Endodermal cell (in vitro differentiated cells): ENCODE data around the gene ATP5PD. TPM values are rescaled to one million over a fixed set of nuclear protein-coding genes. Genes with fewer than 3 reads are reported as not detected.

ENCODE experiments used
- DNase-seq: peaks from one replicate; pipeline ENCODE4 v3.0.0-alpha.2; 2017
- H3K27ac ChIP-seq: 2 replicates; pipeline ENCODE4 v1.5.1; 2013; ENCODE audit warnings: mild to moderate bottlenecking, low read depth, low read length, moderate library complexity
- H3K27me3 ChIP-seq: 2 replicates; pipeline ENCODE4 v1.6.1; 2013; ENCODE audit warnings: mild to moderate bottlenecking, low read length, moderate library complexity; ENCODE audit not compliant: insufficient read depth, control insufficient read depth, poor library complexity, severe bottlenecking
- H3K36me3 ChIP-seq: 2 replicates; pipeline ENCODE4 v1.7.0; 2013; ENCODE audit warnings: mild to moderate bottlenecking, low read length, moderate library complexity; ENCODE audit not compliant: control insufficient read depth, insufficient read depth
- H3K4me1 ChIP-seq: one replicate; pipeline ENCODE4 v1.7.0; 2013; ENCODE audit warnings: low read length; ENCODE audit not compliant: control insufficient read depth, insufficient read depth
- H3K4me3 ChIP-seq: 2 replicates; pipeline ENCODE4 v1.5.1; 2013; ENCODE audit warnings: mild to moderate bottlenecking, low read length, moderate library complexity
- H3K9ac ChIP-seq: 2 replicates; pipeline ENCODE4 v1.6.1; 2013; ENCODE audit warnings: mild to moderate bottlenecking, low read length, moderate library complexity; ENCODE audit not compliant: poor library complexity, severe bottlenecking; ENCODE audit errors: extremely low read depth
- H3K9me3 ChIP-seq: 2 replicates; pipeline ENCODE4 v1.6.1; 2013; ENCODE audit warnings: mild to moderate bottlenecking, low read length, moderate library complexity; ENCODE audit not compliant: control insufficient read depth
- H3K27ac Mint-ChIP-seq: 2 replicates; pipeline ENCODE4 v1.8.0; 2020; ENCODE audit warnings: mixed read lengths
- H3K27me3 Mint-ChIP-seq: 2 replicates; pipeline ENCODE4 v1.8.0; 2021; ENCODE audit warnings: mild to moderate bottlenecking, mixed read lengths; ENCODE audit not compliant: insufficient read depth
- H3K36me3 Mint-ChIP-seq: 2 replicates; pipeline ENCODE4 v1.8.0; 2020; ENCODE audit warnings: low read depth, mixed read lengths
- H3K4me1 Mint-ChIP-seq: 2 replicates; pipeline ENCODE4 v1.8.0; 2020; ENCODE audit warnings: mixed read lengths
- H3K4me3 Mint-ChIP-seq: 2 replicates; pipeline ENCODE4 v1.8.0; 2020; ENCODE audit warnings: mild to moderate bottlenecking, moderate library complexity, mixed read lengths
- H3K9me3 Mint-ChIP-seq: 2 replicates; pipeline ENCODE4 v1.8.0; 2020; ENCODE audit warnings: mild to moderate bottlenecking, mixed read lengths
- WGBS, 2 experiments: methylation state at CpG; one replicate each; pipeline versions ENCODE4 v1.1.5 to v1.1.7; 2013; ENCODE audit warnings: missing lambda C conversion rate in 2 of 2, mixed read lengths in 1 of 2; ENCODE audit not compliant: insufficient coverage in 1 of 2, insufficient read length in 1 of 2; 5-methylcytosine and 5-hydroxymethylcytosine counted together
- total RNA-seq, 2 donors: library from RNA; stranded (reverse); fragmentation: NEBNext Ultra II Directional in 1 of 2; extraction: Animal tissue kit (Norgen Biotek cat#: 25700) in 1 of 2; gene quantifications; 2 replicates in 1 of 2; 3 replicates in 1 of 2; pipeline ENCODE4 v1.2.1, GENCODE V29; 2021
- TF ChIP-seq, protein P1 (sequence below): fragments of 200-600 bp; sonication (generic); conservative IDR thresholded peaks from 2 replicates; pipeline ENCODE4 v1.5.0; 2021; ENCODE audit warnings: antibody characterized with exemption, mild to moderate bottlenecking

Gene ATP5PD
- total RNA-seq, 2 donors from 2014 or later: 244 to 295 TPM

DNA sequence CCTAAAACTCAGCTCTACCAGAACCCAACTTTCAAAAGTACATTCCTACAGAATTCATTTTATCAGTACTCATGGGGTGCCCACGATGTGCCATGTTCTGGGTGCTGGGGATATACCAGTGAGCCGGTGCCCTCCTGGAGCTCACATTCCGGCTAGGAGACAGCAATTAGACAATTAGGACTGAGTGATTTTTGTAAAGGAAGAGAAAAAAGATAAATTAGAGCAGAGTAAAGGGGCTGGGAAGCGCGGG, 34.7 kb downstream of the ATP5PD start:
- DNase-seq: no peak
- Histone ChIP-seq H3K9me3 (no peaks in the 10 kb centered on the region), H3K36me3 (peaks cover 5% of the 10 kb centered on the region), H3K4me3 (peak overlapping the region; percentile 96), H3K27ac (peak overlapping the region; percentile 55), H3K27me3 (no peaks in the 10 kb centered on the region), H3K9ac (peak overlapping the region; percentile 73), H3K4me1 (no peaks in the 10 kb centered on the region)
- WGBS, 2 experiments: 33 to 55% methylated on average over 2 to 5 of the region's 5 CpGs
- Mint-ChIP-seq H3K36me3 (peaks cover 10% of the 10 kb centered on the region), H3K4me1 (peaks cover 17% of the 10 kb centered on the region), H3K27me3 (no peaks in the 10 kb centered on the region), H3K4me3 (peak overlapping the region; percentile 91), H3K9me3 (no peaks in the 10 kb centered on the region), H3K27ac (peak overlapping the region; percentile 1)
- TF ChIP-seq, protein P1, sequence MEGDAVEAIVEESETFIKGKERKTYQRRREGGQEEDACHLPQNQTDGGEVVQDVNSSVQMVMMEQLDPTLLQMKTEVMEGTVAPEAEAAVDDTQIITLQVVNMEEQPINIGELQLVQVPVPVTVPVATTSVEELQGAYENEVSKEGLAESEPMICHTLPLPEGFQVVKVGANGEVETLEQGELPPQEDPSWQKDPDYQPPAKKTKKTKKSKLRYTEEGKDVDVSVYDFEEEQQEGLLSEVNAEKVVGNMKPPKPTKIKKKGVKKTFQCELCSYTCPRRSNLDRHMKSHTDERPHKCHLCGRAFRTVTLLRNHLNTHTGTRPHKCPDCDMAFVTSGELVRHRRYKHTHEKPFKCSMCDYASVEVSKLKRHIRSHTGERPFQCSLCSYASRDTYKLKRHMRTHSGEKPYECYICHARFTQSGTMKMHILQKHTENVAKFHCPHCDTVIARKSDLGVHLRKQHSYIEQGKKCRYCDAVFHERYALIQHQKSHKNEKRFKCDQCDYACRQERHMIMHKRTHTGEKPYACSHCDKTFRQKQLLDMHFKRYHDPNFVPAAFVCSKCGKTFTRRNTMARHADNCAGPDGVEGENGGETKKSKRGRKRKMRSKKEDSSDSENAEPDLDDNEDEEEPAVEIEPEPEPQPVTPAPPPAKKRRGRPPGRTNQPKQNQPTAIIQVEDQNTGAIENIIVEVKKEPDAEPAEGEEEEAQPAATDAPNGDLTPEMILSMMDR: no peak

DNA sequence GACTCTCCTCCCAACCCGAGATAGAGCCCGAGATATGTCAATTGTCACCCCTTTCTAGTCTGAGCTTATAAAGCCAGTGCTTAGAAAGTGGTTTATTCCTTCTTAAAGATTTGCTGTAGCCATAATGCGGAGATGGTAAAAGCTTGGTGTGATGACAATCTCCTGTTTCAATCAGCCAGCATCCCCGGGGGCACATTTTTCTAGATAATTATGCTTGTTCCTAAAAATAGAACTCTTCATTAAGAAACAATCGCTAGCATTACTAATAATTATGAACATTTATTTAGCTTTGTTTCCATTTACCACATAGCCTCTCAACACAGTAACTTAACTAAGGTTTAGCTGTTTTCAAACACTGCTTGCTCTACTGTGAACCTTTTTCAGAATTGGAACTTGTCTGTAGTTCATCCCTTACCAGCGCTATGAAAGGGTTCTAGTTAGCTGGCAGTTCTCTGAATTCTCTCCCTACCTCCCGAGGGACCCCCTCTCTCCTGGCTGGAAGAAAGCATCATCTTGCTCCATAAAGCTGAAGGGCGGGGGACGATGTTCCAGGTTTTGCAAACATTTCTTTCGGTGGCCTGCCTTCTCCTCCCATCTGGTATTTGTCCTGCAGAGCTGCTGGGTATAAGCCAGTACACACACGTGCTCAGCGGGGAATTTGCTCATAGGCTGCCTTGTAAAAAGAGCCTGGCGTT, 35.2 kb downstream of the ATP5PD start:
- no peaks in the 10 kb centered on the region for H3K27me3 Mint-ChIP-seq
- peak overlapping the region; percentile 91 for H3K4me3 Mint-ChIP-seq
- no peaks in the 10 kb centered on the region for H3K27me3 ChIP-seq
- peaks cover 5% of the 10 kb centered on the region for H3K36me3 Mint-ChIP-seq
- H3K9me3 ChIP-seq: no peaks in the 10 kb centered on the region
- peaks cover under 1% of the 10 kb centered on the region for H3K36me3 ChIP-seq
- peaks cover 17% of the 10 kb centered on the region for H3K4me1 Mint-ChIP-seq
- TF ChIP-seq, protein P1: no peak
- peak overlapping the region; percentile 96 for H3K4me3 ChIP-seq
- H3K9ac ChIP-seq: no peak overlapping the region
- H3K27ac ChIP-seq: peak overlapping the region; percentile 55
- DNase-seq: no peak
- peak overlapping the region; percentile 1 for H3K27ac Mint-ChIP-seq
- no peaks in the 10 kb centered on the region for H3K9me3 Mint-ChIP-seq
- no peaks in the 10 kb centered on the region for H3K4me1 ChIP-seq
- 90 to 91% methylated on average over 13 of the region's 13 CpGs for WGBS, 2 experiments

DNA sequence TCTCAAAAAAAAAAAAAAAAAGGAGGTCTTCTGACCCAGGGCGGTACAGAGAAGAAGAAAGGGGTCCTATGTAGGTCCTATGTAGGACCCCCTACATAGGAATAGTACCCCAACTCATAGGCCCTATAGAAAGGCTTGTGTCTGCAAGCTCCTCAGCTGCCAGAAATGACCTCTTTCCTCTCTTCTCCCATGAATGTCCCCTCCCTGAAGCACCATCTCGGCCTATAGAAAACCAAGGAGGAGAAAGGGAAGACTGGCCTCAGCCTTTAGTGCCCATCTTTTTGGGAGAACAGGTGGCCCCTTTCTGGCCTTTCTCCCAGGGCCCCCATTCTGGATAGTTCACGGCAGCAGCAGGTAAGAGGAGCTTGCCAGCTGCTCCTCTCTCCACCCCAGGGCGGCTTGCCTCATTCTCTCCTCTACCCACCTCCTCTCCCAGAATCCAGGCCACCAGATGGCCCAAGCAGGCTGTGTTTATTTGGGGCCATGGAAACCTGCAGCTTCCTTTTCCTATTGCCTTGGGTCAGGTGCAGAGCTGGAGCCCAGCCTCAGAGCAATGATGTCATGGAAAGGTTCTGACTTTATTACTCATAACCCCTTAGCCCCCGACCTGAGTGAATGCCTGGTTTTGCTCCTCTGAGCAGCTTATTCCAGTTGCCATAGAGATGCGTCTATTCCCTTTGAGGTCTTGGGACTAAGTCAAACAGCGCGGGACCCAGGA, 35.9 kb downstream of the ATP5PD start:
- Mint-ChIP-seq H3K4me1 (peaks cover 17% of the 10 kb centered on the region), H3K36me3 (peaks cover 2% of the 10 kb centered on the region), H3K27ac (no peak overlapping the region), H3K9me3 (no peaks in the 10 kb centered on the region), H3K27me3 (no peaks in the 10 kb centered on the region), H3K4me3 (no peak overlapping the region)
- no peaks in the 10 kb centered on the region for H3K27me3 ChIP-seq
- H3K9me3 ChIP-seq: no peaks in the 10 kb centered on the region
- no peak overlapping the region for H3K9ac ChIP-seq
- 81 to 83% methylated on average over 6 to 8 of the region's 8 CpGs for WGBS, 2 experiments
- no peak overlapping the region for H3K27ac ChIP-seq
- H3K36me3 ChIP-seq: no peaks in the 10 kb centered on the region
- DNase-seq: peak; percentile 78
- H3K4me1 ChIP-seq: no peaks in the 10 kb centered on the region
- no peak overlapping the region for H3K4me3 ChIP-seq
- TF ChIP-seq, protein P1: no peak
